AG04450 (cell line): ENCODE data around the gene ODAD2. TPM values are rescaled to one million over a fixed set of nuclear protein-coding genes. Genes with fewer than 3 reads are reported as not detected.

ENCODE experiments used
- CTCF ChIA-PET: fragments of 300-600, 350-600 bp; formaldehyde crosslinking; extraction: SDS; loops from one replicate; lab custom pipeline; 2022; ENCODE audit warnings: antibody characterized with exemption, inconsistent platforms; lab: Charles Lee
- POLR2A ChIA-PET: fragments of 350-600 bp; formaldehyde crosslinking; extraction: SDS; loops from one replicate; lab custom pipeline; 2021; ENCODE audit warnings: antibody characterized with exemption, inconsistent platforms; lab: Yijun Ruan, JAX
- DNase-seq: peaks from one replicate; pipeline ENCODE4 v3.0.0-alpha.2; 2011; ENCODE audit warnings: low read depth, low spot score
- H3K27ac ChIP-seq: one replicate; pipeline ENCODE4 v1.5.1; 2012; ENCODE audit warnings: low read depth, low read length, control low read depth
- H3K27me3 ChIP-seq: one replicate; pipeline ENCODE4 v1.6.0; 2012; ENCODE audit warnings: low read length; ENCODE audit not compliant: control insufficient read depth, insufficient read depth
- H3K4me3 ChIP-seq: 2 replicates; pipeline ENCODE4 v1.5.1; 2011; ENCODE audit warnings: mild to moderate bottlenecking, low read depth, low read length, control low read depth
- H3K9me3 ChIP-seq: 2 replicates; pipeline ENCODE4 v1.5.1; 2012; ENCODE audit warnings: low read length; ENCODE audit not compliant: control insufficient read depth, insufficient read depth
- polyA plus RNA-seq: library from polyadenylated mRNA; depleted of rRNA; stranded (reverse); fragments of >200 nt; gene quantifications from 2 replicates; pipeline ENCODE4 v1.2.3, GENCODE V29; 2011
- TF ChIP-seq, protein P1 (sequence below): IDR thresholded peaks from 2 replicates; pipeline ENCODE4 v1.5.1; 2011; ENCODE audit warnings: low read depth, low read length, control low read depth, inconsistent platforms

Gene ODAD2
- polyA plus RNA-seq, 1 experiment, result 1.3 TPM

DNA sequence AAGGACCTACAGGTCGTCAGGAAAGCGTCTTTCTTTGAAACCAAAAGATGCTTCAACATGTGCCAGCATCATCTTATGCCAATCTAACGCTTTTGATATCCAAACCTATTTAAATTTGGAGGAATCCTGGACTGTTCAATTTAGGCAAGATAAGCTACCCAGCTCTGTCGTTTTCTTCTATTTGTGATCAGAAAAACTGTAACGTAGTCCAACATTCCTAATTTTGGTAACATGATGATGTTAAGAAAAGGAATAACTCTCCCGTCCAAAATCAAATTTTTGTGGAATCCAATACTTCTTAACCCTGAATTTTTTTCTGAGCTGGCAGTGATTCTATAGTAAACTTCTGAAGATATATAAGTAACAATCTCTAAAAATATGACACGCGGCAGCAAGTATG lies 160.0 kb downstream of the ODAD2 start:
- H3K4me3 ChIP-seq, result no peak overlapping the region
- H3K27ac ChIP-seq, result no peak overlapping the region
- H3K9me3 ChIP-seq, result no peaks in the 10 kb centered on the region; the same call in 1 of the 2 replicates
- no peak for DNase-seq
- no peaks in the 10 kb centered on the region for H3K27me3 ChIP-seq
- TF ChIP-seq, protein P1, sequence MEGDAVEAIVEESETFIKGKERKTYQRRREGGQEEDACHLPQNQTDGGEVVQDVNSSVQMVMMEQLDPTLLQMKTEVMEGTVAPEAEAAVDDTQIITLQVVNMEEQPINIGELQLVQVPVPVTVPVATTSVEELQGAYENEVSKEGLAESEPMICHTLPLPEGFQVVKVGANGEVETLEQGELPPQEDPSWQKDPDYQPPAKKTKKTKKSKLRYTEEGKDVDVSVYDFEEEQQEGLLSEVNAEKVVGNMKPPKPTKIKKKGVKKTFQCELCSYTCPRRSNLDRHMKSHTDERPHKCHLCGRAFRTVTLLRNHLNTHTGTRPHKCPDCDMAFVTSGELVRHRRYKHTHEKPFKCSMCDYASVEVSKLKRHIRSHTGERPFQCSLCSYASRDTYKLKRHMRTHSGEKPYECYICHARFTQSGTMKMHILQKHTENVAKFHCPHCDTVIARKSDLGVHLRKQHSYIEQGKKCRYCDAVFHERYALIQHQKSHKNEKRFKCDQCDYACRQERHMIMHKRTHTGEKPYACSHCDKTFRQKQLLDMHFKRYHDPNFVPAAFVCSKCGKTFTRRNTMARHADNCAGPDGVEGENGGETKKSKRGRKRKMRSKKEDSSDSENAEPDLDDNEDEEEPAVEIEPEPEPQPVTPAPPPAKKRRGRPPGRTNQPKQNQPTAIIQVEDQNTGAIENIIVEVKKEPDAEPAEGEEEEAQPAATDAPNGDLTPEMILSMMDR, result no peak
- ChIA-PET CTCF (interaction anchor here (1.0 kb wide), 1 partner anchor 403 kb away, joined by 4 read pairs; no protein-coding TSS in a partner anchor), POLR2A (no interaction called here)

DNA sequence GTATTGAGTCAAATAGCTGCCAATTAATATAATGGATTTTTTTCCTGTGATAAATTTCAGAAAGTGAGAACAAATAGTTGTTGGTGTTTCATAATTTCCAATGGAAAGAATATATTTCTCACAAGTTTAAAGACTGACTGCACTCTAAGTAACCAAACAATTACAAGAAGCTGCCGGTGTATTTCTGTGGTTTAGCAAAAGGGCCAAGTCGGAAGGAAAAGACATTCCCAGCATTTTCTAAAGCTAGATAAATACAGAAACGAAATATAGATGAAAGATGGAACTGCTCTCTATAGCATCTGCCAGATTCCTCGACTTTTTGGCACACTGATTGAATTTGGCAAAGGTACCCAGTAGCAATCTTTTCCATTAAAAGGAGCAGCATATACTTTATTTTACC lies 160.5 kb downstream of the ODAD2 start:
- no peak overlapping the region for H3K4me3 ChIP-seq
- no peak for DNase-seq
- ChIA-PET POLR2A (no interaction called here), CTCF (no interaction called here)
- H3K27me3 ChIP-seq, result no peaks in the 10 kb centered on the region
- TF ChIP-seq, protein P1, result no peak
- H3K27ac ChIP-seq, result no peak overlapping the region
- H3K9me3 ChIP-seq, result no peaks in the 10 kb centered on the region; the same call in 1 of the 2 replicates

- Histone ChIP-seq H3K9me3 (no peaks in the 10 kb centered on the region; the same call in 1 of the 2 replicates), H3K27me3 (peaks cover 4% of the 10 kb centered on the region), H3K27ac (no peak overlapping the region), H3K4me3 (no peak overlapping the region)
- TF ChIP-seq, protein P1, result no peak
- DNase-seq, result no peak
- ChIA-PET POLR2A (no interaction called here), CTCF (no interaction called here)
Observed at GRCh38 chr10:27834476-27834875, 164.4 kb downstream of the ODAD2 start.

DNA sequence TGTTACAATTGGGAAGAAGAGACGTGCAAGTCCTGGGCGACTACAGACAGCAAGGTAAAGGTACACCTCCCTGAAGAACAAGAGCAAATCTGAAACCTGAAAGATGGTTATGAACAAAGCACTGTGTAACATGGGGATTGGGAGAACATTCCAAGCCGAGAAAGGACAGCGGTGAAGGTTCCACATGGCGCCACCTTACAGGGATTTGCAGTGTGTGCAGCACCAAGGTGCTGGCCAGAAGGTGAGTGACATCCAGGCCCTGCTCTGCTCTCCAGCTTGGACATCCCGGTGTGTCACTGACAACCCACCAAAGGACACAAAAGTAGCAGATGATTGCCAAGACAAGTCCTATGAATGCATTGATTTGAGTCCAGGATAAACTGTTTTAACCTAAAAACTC lies 165.1 kb downstream of the ODAD2 start:
- Histone ChIP-seq H3K4me3 (no peak overlapping the region), H3K27me3 (peaks cover 4% of the 10 kb centered on the region), H3K9me3 (no peaks in the 10 kb centered on the region; the same call in 1 of the 2 replicates), H3K27ac (no peak overlapping the region)
- TF ChIP-seq, protein P1, result no peak
- DNase-seq, result no peak
- POLR2A ChIA-PET, result no interaction called here
- CTCF ChIA-PET, result no interaction called here

- no peak for DNase-seq
- no peaks in the 10 kb centered on the region; the same call in 1 of the 2 replicates for H3K9me3 ChIP-seq
- no peak overlapping the region for H3K4me3 ChIP-seq
- no peak overlapping the region for H3K27ac ChIP-seq
- TF ChIP-seq, protein P1, result no peak
- ChIA-PET CTCF (no interaction called here), POLR2A (no interaction called here)
- peaks cover 4% of the 10 kb centered on the region for H3K27me3 ChIP-seq
Observed at GRCh38 chr10:27832826-27833225, 166.1 kb downstream of the ODAD2 start.
